ENCODE results near the gene CYB561A3. TPM values are rescaled to one million over a fixed set of nuclear protein-coding genes. Genes with fewer than 3 reads are reported as not detected.

CYB561A3 gene
- total RNA-seq, 1 donor from 2014 or later = 47.2 TPM

DNA sequence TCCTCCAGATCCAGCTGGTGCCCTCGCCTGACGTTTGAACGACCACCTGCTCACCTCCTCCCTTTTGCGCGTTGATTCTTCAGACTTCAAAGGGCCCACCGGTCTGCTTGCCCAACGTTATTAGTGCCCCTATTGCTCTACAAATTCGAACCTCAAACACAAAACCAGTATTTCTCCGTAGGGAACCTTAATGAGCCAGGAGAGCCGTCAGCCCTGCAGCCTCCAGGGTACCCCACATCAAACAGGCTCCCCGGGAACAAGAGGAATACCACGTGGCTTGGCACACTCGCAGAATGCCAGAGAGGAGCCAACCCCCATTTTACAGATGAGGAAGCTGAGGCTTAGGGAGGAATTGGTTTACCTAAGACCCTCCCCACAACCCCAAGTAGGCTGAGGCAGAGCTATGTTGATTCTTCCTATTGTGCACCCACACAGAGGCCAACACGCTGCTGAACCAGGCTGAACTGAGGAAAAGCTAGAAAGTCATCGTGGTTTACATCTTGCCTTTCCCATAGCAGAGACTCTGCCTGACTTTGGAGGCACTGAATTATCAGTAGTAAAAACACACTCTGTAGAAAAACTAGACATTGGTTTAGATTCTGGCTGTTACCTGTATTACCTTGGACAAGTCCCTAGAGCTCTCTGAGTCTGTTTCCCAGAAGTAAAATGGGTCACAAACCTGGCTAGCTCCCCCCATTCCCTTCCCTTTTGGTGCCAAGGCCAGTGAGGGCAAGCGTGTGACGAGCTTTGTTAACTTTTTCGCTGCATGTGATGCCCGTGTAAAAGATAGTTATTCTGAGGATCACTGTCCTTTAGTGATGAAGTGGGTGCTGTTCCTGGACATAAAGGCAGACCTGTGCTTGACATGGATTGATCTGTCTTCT is 27.9 kb downstream of the CYB561A3 start:
- Histone ChIP-seq H3K36me3 (peaks cover 13% of the 10 kb centered on the region), H3K9me3 (no peaks in the 10 kb centered on the region), H3K4me1 (peaks cover 45% of the 10 kb centered on the region), H3K27me3 (ENCODE audit: low read depth) (no peaks in the 10 kb centered on the region), H3K4me3 (peak overlapping the region; percentile 89), H3K27ac (peak overlapping the region; percentile 92)
- no peak for DNase-seq
- TF ChIP-seq, protein P1, sequence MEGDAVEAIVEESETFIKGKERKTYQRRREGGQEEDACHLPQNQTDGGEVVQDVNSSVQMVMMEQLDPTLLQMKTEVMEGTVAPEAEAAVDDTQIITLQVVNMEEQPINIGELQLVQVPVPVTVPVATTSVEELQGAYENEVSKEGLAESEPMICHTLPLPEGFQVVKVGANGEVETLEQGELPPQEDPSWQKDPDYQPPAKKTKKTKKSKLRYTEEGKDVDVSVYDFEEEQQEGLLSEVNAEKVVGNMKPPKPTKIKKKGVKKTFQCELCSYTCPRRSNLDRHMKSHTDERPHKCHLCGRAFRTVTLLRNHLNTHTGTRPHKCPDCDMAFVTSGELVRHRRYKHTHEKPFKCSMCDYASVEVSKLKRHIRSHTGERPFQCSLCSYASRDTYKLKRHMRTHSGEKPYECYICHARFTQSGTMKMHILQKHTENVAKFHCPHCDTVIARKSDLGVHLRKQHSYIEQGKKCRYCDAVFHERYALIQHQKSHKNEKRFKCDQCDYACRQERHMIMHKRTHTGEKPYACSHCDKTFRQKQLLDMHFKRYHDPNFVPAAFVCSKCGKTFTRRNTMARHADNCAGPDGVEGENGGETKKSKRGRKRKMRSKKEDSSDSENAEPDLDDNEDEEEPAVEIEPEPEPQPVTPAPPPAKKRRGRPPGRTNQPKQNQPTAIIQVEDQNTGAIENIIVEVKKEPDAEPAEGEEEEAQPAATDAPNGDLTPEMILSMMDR (IDR thresholded peaks at IDR 0.05) = no peak
- no peak for ATAC-seq
- intact Hi-C loops (cut with DNase I) = loop anchor here (10.0 kb wide), 1 partner anchor 61 kb away; the partner anchor contains the start of gene TMEM216

DNA sequence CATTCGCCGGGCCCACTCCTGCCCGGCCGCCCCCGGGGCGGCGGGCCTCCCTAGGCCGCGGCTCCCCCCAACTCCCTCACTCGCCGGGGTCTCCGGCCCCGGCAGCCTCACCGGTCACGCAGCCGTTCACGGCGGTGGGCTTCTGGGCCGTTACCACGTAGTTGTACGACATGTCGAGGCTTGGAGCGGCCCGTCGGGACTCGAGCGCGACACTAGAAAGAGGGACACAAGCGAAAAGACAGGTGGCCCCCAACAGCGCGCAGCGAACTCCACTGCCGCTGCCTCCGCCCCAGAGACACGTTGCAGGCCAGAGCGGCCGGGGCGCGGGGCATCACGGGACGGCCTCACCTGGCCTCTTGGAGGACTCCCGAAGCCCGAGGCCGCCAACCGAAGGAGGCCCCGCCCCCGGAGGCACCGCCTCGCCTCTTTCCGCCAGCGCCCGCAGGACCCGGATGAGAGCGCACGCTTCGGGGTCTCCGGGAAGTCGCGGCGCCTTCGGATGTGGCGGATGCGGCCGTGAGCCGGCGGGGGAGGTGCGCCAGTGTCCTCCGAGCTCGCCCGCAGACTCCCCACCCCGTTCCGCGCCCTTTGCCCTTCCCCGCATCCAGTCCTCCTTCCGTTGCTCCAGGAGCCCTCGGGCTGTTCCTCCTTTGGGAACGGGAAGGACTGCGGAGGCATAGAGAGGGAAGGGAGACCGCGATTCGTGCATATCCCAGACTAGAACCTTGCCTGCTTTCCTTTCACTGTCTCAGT is 28.7 kb downstream of the CYB561A3 start, which contains the start of the genes DDB1 and TKFC:
Gene DDB1, minus strand, starts transcription at position 309 of the 753 bp plus-strand sequence. Its CDS starts 137 bp downstream, at position 172.
Gene TKFC, plus strand, starts transcription at position 432 of the 753 bp plus-strand sequence. CDS start 1,501 bp downstream, outside the sequence.
- Histone ChIP-seq H3K4me1 (peaks cover 45% of the 10 kb centered on the region), H3K27me3 (ENCODE audit: low read depth) (no peaks in the 10 kb centered on the region), H3K36me3 (peaks cover 22% of the 10 kb centered on the region), H3K9me3 (no peaks in the 10 kb centered on the region), H3K27ac (peak within 1 kb of the TSS; percentile 92), H3K4me3 (peak within 1 kb of the TSS; percentile 89)
- TF ChIP-seq, protein P1 (IDR thresholded peaks at IDR 0.05) = no peak
- peak; percentile 97 to 98 for ATAC-seq
- intact Hi-C loops (cut with DNase I) = loop anchor here (10.0 kb wide), 1 partner anchor 62 kb away; the partner anchor contains the start of gene TMEM216
- DNase-seq = peak; percentile 97

DNA sequence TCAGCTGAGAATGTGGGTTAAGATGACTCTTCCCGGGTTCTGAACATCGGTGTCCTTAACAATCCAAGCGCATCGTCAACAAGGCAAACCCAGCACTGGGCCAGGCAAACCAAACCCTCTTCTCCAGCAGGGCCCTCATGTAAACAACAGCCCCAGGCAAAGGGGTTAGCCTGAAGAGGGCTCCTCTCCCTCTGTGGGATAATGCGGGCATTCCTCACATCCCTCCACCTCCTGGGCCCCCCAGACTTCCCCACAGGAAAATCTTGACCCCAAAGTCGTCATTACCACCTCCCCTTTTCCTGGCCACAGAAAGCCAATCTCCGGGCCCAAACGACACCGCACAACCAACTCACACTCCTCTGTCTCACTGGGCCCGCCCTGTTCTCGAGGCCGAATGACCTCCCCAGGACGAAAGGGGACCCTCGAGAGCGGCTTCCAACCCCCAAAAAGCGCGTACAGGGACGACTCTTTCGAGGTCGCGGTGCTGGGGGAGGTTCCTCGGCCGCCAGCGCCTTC is 29.3 kb downstream of the CYB561A3 start:
- no peaks in the 10 kb centered on the region for H3K9me3 ChIP-seq
- peak overlapping the region; percentile 89 for H3K4me3 ChIP-seq
- TF ChIP-seq, protein P1 (IDR thresholded peaks at IDR 0.05) = no peak
- H3K27ac ChIP-seq = peak overlapping the region; percentile 92
- intact Hi-C loops (cut with DNase I) = loop anchor here (10.0 kb wide), 1 partner anchor 62 kb away; the partner anchor contains the start of gene TMEM216
- H3K36me3 ChIP-seq = peaks cover 28% of the 10 kb centered on the region
- no peaks in the 10 kb centered on the region for H3K27me3 ChIP-seq (ENCODE audit: low read depth)
- peaks cover 45% of the 10 kb centered on the region for H3K4me1 ChIP-seq
- DNase-seq = no peak
- ATAC-seq = peak in 1 of 2 donors; percentile 1

DNA sequence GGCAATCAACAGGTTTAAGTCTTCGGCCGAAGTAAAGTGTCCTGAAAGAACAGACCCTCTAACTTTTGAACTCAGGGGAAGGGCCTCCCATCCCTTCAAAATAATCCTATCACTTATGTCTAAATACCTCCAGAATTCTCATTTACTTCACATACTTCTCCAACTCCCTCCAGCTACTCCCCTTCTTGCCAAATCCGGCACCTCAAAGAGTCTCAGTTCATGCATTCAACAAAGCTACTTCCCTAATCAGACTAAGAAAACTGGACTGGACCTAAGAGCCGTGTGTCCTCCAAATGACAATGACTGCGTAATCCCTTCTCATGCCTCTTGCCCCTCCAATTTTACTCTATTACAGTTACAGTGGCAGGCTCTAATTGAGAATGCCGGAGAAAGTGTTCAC is 30.0 kb downstream of the CYB561A3 start:
- DNase-seq (no peak), ATAC-seq (no peak)
- Histone ChIP-seq H3K4me1 (peaks cover 44% of the 10 kb centered on the region), H3K9me3 (no peaks in the 10 kb centered on the region), H3K27me3 (ENCODE audit: low read depth) (no peaks in the 10 kb centered on the region), H3K4me3 (peak overlapping the region; percentile 89), H3K36me3 (peaks cover 35% of the 10 kb centered on the region), H3K27ac (peak overlapping the region; percentile 92)
- intact Hi-C loops (cut with DNase I) = loop anchor here (10.0 kb wide), 1 partner anchor 63 kb away; the partner anchor contains the start of gene TMEM216
- TF ChIP-seq, protein P1 (IDR thresholded peaks at IDR 0.05) = no peak

DNA sequence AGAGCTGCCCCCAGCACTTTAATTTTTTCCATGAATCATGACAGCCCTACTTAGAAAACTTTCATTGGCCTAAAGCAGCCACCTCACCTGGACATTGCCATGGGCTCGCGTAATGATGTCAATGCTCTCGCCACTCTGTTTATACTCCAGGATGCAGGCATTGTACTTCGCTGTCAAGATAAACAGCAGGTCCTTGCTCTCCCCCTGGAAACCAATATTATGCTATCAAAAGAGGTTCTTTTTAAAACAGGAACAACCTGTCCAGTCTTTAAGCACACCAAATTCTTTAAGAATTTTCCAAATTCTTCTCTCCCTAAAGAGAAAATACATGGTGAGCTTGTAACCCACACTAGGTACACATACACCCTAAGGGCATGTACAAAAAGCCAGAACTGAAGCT is 31.8 kb downstream of the CYB561A3 start:
- ATAC-seq = no peak

More for the DNA sequence above, 31.8 kb downstream of the CYB561A3 start:
- H3K27me3 ChIP-seq (ENCODE audit: low read depth) = no peaks in the 10 kb centered on the region
- H3K36me3 ChIP-seq = peaks cover 53% of the 10 kb centered on the region
- no peaks in the 10 kb centered on the region for H3K9me3 ChIP-seq
- H3K4me3 ChIP-seq = no peak overlapping the region
- TF ChIP-seq, protein P1 (IDR thresholded peaks at IDR 0.05) = no peak
- no peak overlapping the region for H3K27ac ChIP-seq
- peaks cover 28% of the 10 kb centered on the region for H3K4me1 ChIP-seq
- intact Hi-C loops (cut with DNase I) = loop anchor here (10.0 kb wide), 1 partner anchor 65 kb away; the partner anchor contains the start of gene TMEM216
- no peak for DNase-seq

Measured in lower lobe of right lung (tissue), 2 donors.